Gastroesophageal sphincter (tissue), 4 donors: ENCODE measurements around the gene WDR59. TPM values are rescaled to one million over a fixed set of nuclear protein-coding genes. Genes with fewer than 3 reads are reported as not detected.
"Not testable (repeated sequence)": the region's sequence is repeated elsewhere in the genome, so short reads cannot be mapped to it uniquely, and the experiment has no call there.

Experiments
- ATAC-seq: fragments of 150-250 bp; one replicate; pipeline ENCODE4 v1.9.1; 2016; ENCODE audit warnings: mild to moderate bottlenecking, moderate library complexity
- H3K27ac ChIP-seq, 4 donors: fragments of 200-600 bp; sonication (generic) in 3 of 4; 1 replicate in 3 of 4; 2 replicates in 1 of 4; pipeline ENCODE4 v1.5.1; 2016 to 2019
- H3K27me3 ChIP-seq: fragments of 200-600 bp; sonication (generic); one replicate; pipeline ENCODE4 v1.5.1; 2019
- H3K36me3 ChIP-seq, 2 donors: fragments of 200-600 bp; sonication (generic); one replicate each; pipeline ENCODE4 v1.5.1; 2019; ENCODE audit warnings: control low read depth in 1 of 2
- H3K4me1 ChIP-seq, 3 donors: fragments of 200-600 bp; sonication (generic); 1 replicate in 2 of 3; 2 replicates in 1 of 3; pipeline ENCODE4 v1.5.1; 2016 to 2019; ENCODE audit warnings: control low read depth in 2 of 3
- H3K4me3 ChIP-seq, 2 donors: fragments of 200-600 bp; sonication (generic); one replicate each; pipeline ENCODE4 v1.5.1; 2019; ENCODE audit warnings: mild to moderate bottlenecking in 1 of 2, moderate library complexity in 1 of 2
- H3K9me3 ChIP-seq, 3 donors: fragments of 200-600 bp; sonication (generic); one replicate each; pipeline ENCODE4 v1.5.1; 2017 to 2019; ENCODE audit warnings: control low read depth in 2 of 3
- CTCF ChIP-seq, 4 experiments: fragments of 200-600 bp in 2 of 4; fragments of 450-650 bp in 2 of 4; sonication (generic) in 1 of 4; IDR thresholded peaks; one replicate each; pipeline ENCODE4 v1.5.1; 2017 to 2019; ENCODE audit warnings: antibody characterized with exemption in 4 of 4, mild to moderate bottlenecking in 2 of 4, moderate library complexity in 2 of 4
- EP300 ChIP-seq: sonication (generic); formaldehyde crosslinking; IDR thresholded peaks from one replicate; pipeline ENCODE4 v1.6.1; 2017; ENCODE audit warnings: antibody characterized with exemption, mild to moderate bottlenecking
- POLR2A ChIP-seq, 2 donors: fragments of 450-650 bp; IDR thresholded peaks; one replicate each; pipeline ENCODE4 v1.6.1; 2017; ENCODE audit warnings: antibody characterized with exemption in 2 of 2, mild to moderate bottlenecking in 2 of 2, moderate library complexity in 1 of 2
- POLR2AphosphoS5 ChIP-seq: sonication (generic); formaldehyde crosslinking; IDR thresholded peaks from one replicate; pipeline ENCODE4 v1.6.1; 2017; ENCODE audit warnings: antibody characterized with exemption
- WGBS, 2 donors: methylation state at CpG; one replicate each; pipeline ENCODE4 v1.1.5; 2018; ENCODE audit warnings: low coverage in 1 of 2; 5-methylcytosine and 5-hydroxymethylcytosine counted together
- total RNA-seq, 4 donors: library from RNA; depleted of rRNA; stranded (reverse); fragments of >200 nt; gene quantifications; one replicate each; pipeline ENCODE4 v1.1.0, GENCODE V29; 2016

WDR59 gene
- total RNA-seq, 4 donors from 2014 or later: 18.4 to 31.3 (median 21.4) TPM

- no peak for TF ChIP-seq POLR2AphosphoS5
- TF ChIP-seq EP300: no peak
- no peak for TF ChIP-seq POLR2A (IDR thresholded peaks at IDR 0.05)
- no peak for TF ChIP-seq CTCF (IDR thresholded peaks at IDR 0.05)
- H3K36me3 ChIP-seq: no peaks in the 10 kb centered on the region
- no peak for ATAC-seq
- H3K27ac ChIP-seq: no peak overlapping the region
- 80% methylated on average over 7 of the region's 8 CpGs; no CpG with 5 or more reads in 1 of the 2 donors for WGBS, 2 donors
- peaks cover 0 to 26% (median 6%) of the 10 kb centered on the region in 3 donors for H3K4me1 ChIP-seq
- H3K9me3 ChIP-seq: peaks cover 0 to 6% (median 0%) of the 10 kb centered on the region in 3 donors
- H3K4me3 ChIP-seq: no peak overlapping the region
- no peaks in the 10 kb centered on the region for H3K27me3 ChIP-seq
These were observed 34.1 kb upstream of the WDR59 start for GRCh38 chr16:75019007-75019406.

GRCh38 chr16:75017670-75018525 lies 33.0 kb upstream of the WDR59 start:
- Histone ChIP-seq H3K4me1 (peaks cover 0 to 35% (median 6%) of the 10 kb centered on the region in 3 donors), H3K4me3 (no peak overlapping the region), H3K27me3 (no peaks in the 10 kb centered on the region), H3K36me3 (no peaks in the 10 kb centered on the region), H3K9me3 (peaks cover 0 to 6% (median 0%) of the 10 kb centered on the region in 3 donors), H3K27ac (peak overlapping the region in 2 of 4 donors; percentile 12 to 36)
- ATAC-seq: no peak
- no peak for TF ChIP-seq POLR2AphosphoS5
- no peak for TF ChIP-seq POLR2A (IDR thresholded peaks at IDR 0.05)
- no peak for TF ChIP-seq EP300
- TF ChIP-seq CTCF (IDR thresholded peaks at IDR 0.05): no peak
- WGBS, 2 donors: 48 to 52% methylated on average over 3 of the region's 3 CpGs

DNA sequence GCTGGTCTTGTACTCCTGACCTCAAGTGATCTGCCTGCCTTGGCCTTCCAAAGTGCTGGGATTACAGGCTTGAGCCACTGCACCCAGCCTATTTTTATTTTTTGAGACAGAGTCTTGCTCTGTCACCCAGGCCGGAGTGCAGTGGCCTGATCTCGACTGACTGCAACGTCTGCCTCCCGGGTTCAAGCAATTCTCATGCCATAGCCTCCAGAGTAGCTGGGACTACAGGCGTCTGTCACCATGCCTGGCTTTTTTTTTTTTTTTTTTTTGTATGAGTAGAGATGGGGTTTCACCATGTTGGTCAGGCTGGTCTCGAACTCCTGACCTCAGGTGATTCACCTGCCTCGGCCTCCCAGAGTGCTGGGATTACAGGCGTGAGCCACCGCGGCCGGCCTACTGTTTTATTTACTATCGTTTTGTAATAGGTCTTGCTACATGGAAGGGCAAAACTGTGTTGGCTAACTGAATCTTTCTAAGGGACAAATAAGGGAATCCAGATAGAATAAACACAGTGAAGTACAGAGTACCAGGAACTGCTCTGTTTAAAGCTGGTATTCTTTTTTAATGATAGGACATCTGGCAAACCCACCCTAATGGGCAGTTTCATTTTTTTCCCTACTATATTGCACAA lies 31.6 kb upstream of the WDR59 start:
- H3K27me3 ChIP-seq, ATAC-seq, H3K4me3 ChIP-seq, H3K36me3 ChIP-seq, H3K9me3 ChIP-seq: not testable (repeated sequence)
- Histone ChIP-seq H3K27ac (peak overlapping the region in 1 of 4 donors; percentile 36), H3K4me1 (peaks cover 9 to 48% (median 19%) of the 10 kb centered on the region in 3 donors)
- peak; percentile 50 for TF ChIP-seq POLR2AphosphoS5
- WGBS, 2 donors: 65 to 100% methylated on average over 5 to 12 of the region's 12 CpGs

GRCh38 chr16:75014318-75014717 lies 29.4 kb upstream of the WDR59 start:
- TF ChIP-seq EP300: no peak
- TF ChIP-seq POLR2AphosphoS5: no peak
- TF ChIP-seq CTCF (IDR thresholded peaks at IDR 0.05): no peak
- no peak for TF ChIP-seq POLR2A (IDR thresholded peaks at IDR 0.05)
- no peak for ATAC-seq
- 90 to 95% methylated on average over 2 of the region's 2 CpGs for WGBS, 2 donors
- Histone ChIP-seq H3K27me3 (no peaks in the 10 kb centered on the region), H3K9me3 (no peaks in the 10 kb centered on the region), H3K4me3 (no peak overlapping the region), H3K27ac (peak overlapping the region in 2 of 4 donors; percentile 79 to 85), H3K36me3 (no peaks in the 10 kb centered on the region), H3K4me1 (peaks cover 11 to 66% (median 25%) of the 10 kb centered on the region in 3 donors)

GRCh38 chr16:75013123-75013522 lies 28.2 kb upstream of the WDR59 start:
- not testable (repeated sequence) for ATAC-seq, H3K36me3 ChIP-seq, H3K4me3 ChIP-seq, H3K27me3 ChIP-seq, H3K9me3 ChIP-seq
- Histone ChIP-seq H3K4me1 (peaks cover 11 to 56% (median 22%) of the 10 kb centered on the region in 3 donors), H3K27ac (peak overlapping the region in 3 of 4 donors; percentile 79 to 85 (median 85))
- 88 to 92% methylated on average over 5 to 6 of the region's 6 CpGs for WGBS, 2 donors
